G401 (cell line): ENCODE data around the gene ADAMTS20. TPM values are rescaled to one million over a fixed set of nuclear protein-coding genes. Genes with fewer than 3 reads are reported as not detected.
"Not testable (repeated sequence)": the region's sequence is repeated elsewhere in the genome, so short reads cannot be mapped to it uniquely, and the experiment has no call there.

Source experiments
- DNase-seq: peaks from one replicate; pipeline ENCODE4 v3.0.0-alpha.2; 2015; ENCODE audit warnings: low spot score
- in situ Hi-C: cut with HindIII; loops from 2 replicates; pipeline ENCODE4 v1.10.0; 2016; ENCODE audit warnings: low sequenced_read_pairs, mixed read lengths
- total RNA-seq: library from RNA; depleted of rRNA; stranded (reverse); fragments of >200 nt; shearing (Covaris generic); gene quantifications from 2 replicates; pipeline ENCODE4 v1.2.3, GENCODE V29; 2014

ADAMTS20 gene
- total RNA-seq, 1 experiment from 2014 or later = 1.1 TPM

- DNase-seq = no peak
- in situ Hi-C loops = no loop called here
These were observed 173.6 kb downstream of the ADAMTS20 start for GRCh38 chr12:43378448-43378847.

GRCh38 chr12:43370263-43370662 is 181.7 kb downstream of the ADAMTS20 start:
- in situ Hi-C loops = no loop called here
- no peak for DNase-seq

- no peak for DNase-seq
- in situ Hi-C loops = no loop called here
These were observed 188.9 kb downstream of the ADAMTS20 start for GRCh38 chr12:43362910-43363694.

GRCh38 chr12:43361031-43361710 is 190.8 kb downstream of the ADAMTS20 start:
- in situ Hi-C loops = no loop called here
- no peak for DNase-seq

- in situ Hi-C loops, DNase-seq: not testable (repeated sequence)
These were observed 192.0 kb downstream of the ADAMTS20 start for GRCh38 chr12:43360001-43360400.

- in situ Hi-C loops = no loop called here
- no peak for DNase-seq
These were observed 194.9 kb downstream of the ADAMTS20 start for GRCh38 chr12:43357141-43357540.

GRCh38 chr12:43352001-43352400 is 200.0 kb downstream of the ADAMTS20 start:
- in situ Hi-C loops = no loop called here
- peak; percentile 1 for DNase-seq

- in situ Hi-C loops = no loop called here
- no peak for DNase-seq
These were observed 202.1 kb downstream of the ADAMTS20 start for GRCh38 chr12:43349863-43350262.

GRCh38 chr12:43348221-43348620 is 203.8 kb downstream of the ADAMTS20 start:
- in situ Hi-C loops = no loop called here
- DNase-seq = peak; percentile 90

- in situ Hi-C loops = no loop called here
- peak; percentile 89 for DNase-seq
These were observed 205.0 kb downstream of the ADAMTS20 start for GRCh38 chr12:43347026-43347425.

GRCh38 chr12:43345023-43345422 is 207.0 kb downstream of the ADAMTS20 start:
- no peak for DNase-seq
- in situ Hi-C loops = no loop called here

GRCh38 chr12:43341785-43342313 is 210.2 kb downstream of the ADAMTS20 start:
- in situ Hi-C loops, DNase-seq: not testable (repeated sequence)

GRCh38 chr12:43338848-43339526 is 213.0 kb downstream of the ADAMTS20 start:
- DNase-seq = peak; percentile 81
- in situ Hi-C loops = no loop called here

GRCh38 chr12:43337571-43338444 is 214.2 kb downstream of the ADAMTS20 start:
- in situ Hi-C loops = no loop called here
- DNase-seq = no peak

GRCh38 chr12:43336962-43337555 is 214.9 kb downstream of the ADAMTS20 start:
- no peak for DNase-seq

GRCh38 chr12:43333644-43334043 is 218.4 kb downstream of the ADAMTS20 start:
- no peak for DNase-seq
- in situ Hi-C loops = no loop called here

More at GRCh38 chr12:43336962-43337555, 214.9 kb downstream of the ADAMTS20 start:
- in situ Hi-C loops = no loop called here

GRCh38 chr12:43332977-43333640 is 218.9 kb downstream of the ADAMTS20 start:
- in situ Hi-C loops = no loop called here

GRCh38 chr12:43331935-43332334 is 220.1 kb downstream of the ADAMTS20 start:
- in situ Hi-C loops = no loop called here
- no peak for DNase-seq

More at GRCh38 chr12:43332977-43333640, 218.9 kb downstream of the ADAMTS20 start:
- no peak for DNase-seq
